ENCODE results near the gene LPGAT1.

DNA sequence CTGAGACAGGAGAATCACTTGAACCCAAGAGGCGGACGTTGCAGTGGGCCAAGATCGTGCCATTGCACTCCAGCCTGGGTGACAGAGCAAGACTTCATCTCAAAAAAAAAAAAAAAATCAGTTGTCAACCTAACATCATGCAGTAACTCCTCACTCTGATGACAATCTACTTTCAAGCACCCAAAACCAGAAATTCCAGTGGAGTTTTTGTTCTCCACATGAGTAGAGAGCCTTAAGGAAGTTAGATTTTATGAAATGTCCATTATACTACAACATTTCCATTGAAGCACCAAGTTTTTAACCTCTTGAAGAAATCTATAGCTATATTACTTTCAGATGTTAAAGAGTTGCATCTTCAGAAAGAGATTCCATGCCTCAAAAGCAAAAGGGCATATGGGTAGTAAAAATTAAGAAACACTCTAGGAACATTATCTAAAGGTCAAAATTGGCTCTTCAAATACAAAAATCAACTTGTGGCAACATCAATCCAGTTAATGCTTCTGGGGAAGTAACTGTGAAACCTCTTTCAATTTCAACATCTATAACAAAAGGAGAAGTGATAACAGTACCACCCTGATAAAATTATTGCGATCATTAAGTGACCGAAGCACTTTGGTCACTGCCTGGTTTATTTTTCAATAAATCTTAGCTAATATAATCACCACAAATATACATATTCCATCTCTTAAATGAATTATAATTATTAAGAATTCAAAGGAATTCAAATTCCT is 7.7 kb downstream of the LPGAT1 start:
- no peak for TF ChIP-seq POLR2A (IDR thresholded peaks at IDR 0.05)
- TF ChIP-seq, protein P1, sequence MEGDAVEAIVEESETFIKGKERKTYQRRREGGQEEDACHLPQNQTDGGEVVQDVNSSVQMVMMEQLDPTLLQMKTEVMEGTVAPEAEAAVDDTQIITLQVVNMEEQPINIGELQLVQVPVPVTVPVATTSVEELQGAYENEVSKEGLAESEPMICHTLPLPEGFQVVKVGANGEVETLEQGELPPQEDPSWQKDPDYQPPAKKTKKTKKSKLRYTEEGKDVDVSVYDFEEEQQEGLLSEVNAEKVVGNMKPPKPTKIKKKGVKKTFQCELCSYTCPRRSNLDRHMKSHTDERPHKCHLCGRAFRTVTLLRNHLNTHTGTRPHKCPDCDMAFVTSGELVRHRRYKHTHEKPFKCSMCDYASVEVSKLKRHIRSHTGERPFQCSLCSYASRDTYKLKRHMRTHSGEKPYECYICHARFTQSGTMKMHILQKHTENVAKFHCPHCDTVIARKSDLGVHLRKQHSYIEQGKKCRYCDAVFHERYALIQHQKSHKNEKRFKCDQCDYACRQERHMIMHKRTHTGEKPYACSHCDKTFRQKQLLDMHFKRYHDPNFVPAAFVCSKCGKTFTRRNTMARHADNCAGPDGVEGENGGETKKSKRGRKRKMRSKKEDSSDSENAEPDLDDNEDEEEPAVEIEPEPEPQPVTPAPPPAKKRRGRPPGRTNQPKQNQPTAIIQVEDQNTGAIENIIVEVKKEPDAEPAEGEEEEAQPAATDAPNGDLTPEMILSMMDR (IDR thresholded peaks at IDR 0.05), result no peak
- no peak for TF ChIP-seq POLR2AphosphoS5 (IDR thresholded peaks at IDR 0.05)
